Stimulated activated CD4-positive, alpha-beta T cell treated with anti-CD3 and anti-CD28 coated beads, Interleukin-12 subunit alpha, Interleukin-12 subunit beta, amount 100 ng/mL, for 48 hours (primary cell): ENCODE results near the gene ANKRD18B.
"Not testable (repeated sequence)": the region's sequence is repeated elsewhere in the genome, so short reads cannot be mapped to it uniquely, and the experiment has no call there.

Experiments
- DNase-seq, 3 donors: peaks; one replicate each; pipeline ENCODE4 v3.0.0-alpha.2; 2020; ENCODE audit warnings: low read depth in 2 of 3, low spot score in 1 of 3

Gene ANKRD18B

GRCh38 chr9:33533958-33534357 lies 9.9 kb downstream of the ANKRD18B start:
- DNase-seq: not testable (repeated sequence)

GRCh38 chr9:33535541-33535940 lies 11.5 kb downstream of the ANKRD18B start:
- no peak for DNase-seq

- not testable (repeated sequence) for DNase-seq
These were observed 19.4 kb downstream of the ANKRD18B start for GRCh38 chr9:33543463-33543862.

- not testable (repeated sequence) for DNase-seq
These were observed 21.7 kb downstream of the ANKRD18B start for GRCh38 chr9:33545715-33546114.

- not testable (repeated sequence) for DNase-seq
These were observed 24.8 kb downstream of the ANKRD18B start for GRCh38 chr9:33548816-33549215.

- not testable (repeated sequence) for DNase-seq
These were observed 25.4 kb downstream of the ANKRD18B start for GRCh38 chr9:33549418-33549817.

GRCh38 chr9:33551183-33551582 lies 27.1 kb downstream of the ANKRD18B start:
- DNase-seq: not testable (repeated sequence)

- DNase-seq: peak in 1 of 3 donors; percentile 5
These were observed 28.3 kb downstream of the ANKRD18B start for GRCh38 chr9:33552315-33552725.

GRCh38 chr9:33560217-33560616 lies 36.2 kb downstream of the ANKRD18B start:
- DNase-seq: not testable (repeated sequence)

- not testable (repeated sequence) for DNase-seq
These were observed 38.1 kb downstream of the ANKRD18B start for GRCh38 chr9:33562196-33562595.

- not testable (repeated sequence) for DNase-seq
These were observed 43.7 kb downstream of the ANKRD18B start for GRCh38 chr9:33567776-33568175.

- DNase-seq: not testable (repeated sequence)
These were observed 53.7 kb downstream of the ANKRD18B start for GRCh38 chr9:33577786-33578185.

- not testable (repeated sequence) for DNase-seq
These were observed 55.9 kb downstream of the ANKRD18B start for GRCh38 chr9:33579996-33580395.

GRCh38 chr9:33582686-33583085 lies 58.6 kb downstream of the ANKRD18B start:
- not testable (repeated sequence) for DNase-seq

GRCh38 chr9:33586128-33586527 lies 62.1 kb downstream of the ANKRD18B start:
- DNase-seq: not testable (repeated sequence)

GRCh38 chr9:33587799-33588198 lies 63.7 kb downstream of the ANKRD18B start:
- DNase-seq: not testable (repeated sequence)

- DNase-seq: not testable (repeated sequence)
These were observed 64.8 kb downstream of the ANKRD18B start for GRCh38 chr9:33588876-33589275.

GRCh38 chr9:33590857-33591256 lies 66.8 kb downstream of the ANKRD18B start:
- DNase-seq: not testable (repeated sequence)

GRCh38 chr9:33596974-33597373 lies 72.9 kb downstream of the ANKRD18B start:
- not testable (repeated sequence) for DNase-seq

GRCh38 chr9:33597386-33597785 lies 73.3 kb downstream of the ANKRD18B start:
- not testable (repeated sequence) for DNase-seq

- not testable (repeated sequence) for DNase-seq
These were observed 74.8 kb downstream of the ANKRD18B start for GRCh38 chr9:33598796-33599379.

GRCh38 chr9:33600911-33601310 lies 76.9 kb downstream of the ANKRD18B start:
- not testable (repeated sequence) for DNase-seq

- not testable (repeated sequence) for DNase-seq
These were observed 80.2 kb downstream of the ANKRD18B start for GRCh38 chr9:33604249-33604648.
